Measurements from ENCODE around the gene BAD.

BAD gene

GRCh38 chr11:64263947-64264317, 20.5 kb downstream of the BAD start:
- no peak overlapping the region for H3K4me3 ChIP-seq (ENCODE audit: low read length)
- no CpG with 5 or more reads among the region's 8 CpGs for WGBS (ENCODE audit: insufficient coverage, insufficient read length)
- 0 out of 2 replicates have a peak, but pooled peaks cover 1% of the 10 kb centered on the region for H3K4me1 ChIP-seq (ENCODE audit: control insufficient read depth, insufficient read depth, low read length)
- DNase-seq (ENCODE audit: low read depth, low spot score): no peak
- no peak overlapping the region for H3K27ac ChIP-seq (ENCODE audit: low read length)
- H3K27me3 ChIP-seq (ENCODE audit: control insufficient read depth, insufficient read depth, low read length): no peaks in the 10 kb centered on the region
- H3K36me3 ChIP-seq (ENCODE audit: control insufficient read depth, insufficient read depth, low read length): peaks cover 54% of the 10 kb centered on the region
- H3K9me3 ChIP-seq (ENCODE audit: control insufficient read depth, insufficient read depth, low read length): no peaks in the 10 kb centered on the region

DNA sequence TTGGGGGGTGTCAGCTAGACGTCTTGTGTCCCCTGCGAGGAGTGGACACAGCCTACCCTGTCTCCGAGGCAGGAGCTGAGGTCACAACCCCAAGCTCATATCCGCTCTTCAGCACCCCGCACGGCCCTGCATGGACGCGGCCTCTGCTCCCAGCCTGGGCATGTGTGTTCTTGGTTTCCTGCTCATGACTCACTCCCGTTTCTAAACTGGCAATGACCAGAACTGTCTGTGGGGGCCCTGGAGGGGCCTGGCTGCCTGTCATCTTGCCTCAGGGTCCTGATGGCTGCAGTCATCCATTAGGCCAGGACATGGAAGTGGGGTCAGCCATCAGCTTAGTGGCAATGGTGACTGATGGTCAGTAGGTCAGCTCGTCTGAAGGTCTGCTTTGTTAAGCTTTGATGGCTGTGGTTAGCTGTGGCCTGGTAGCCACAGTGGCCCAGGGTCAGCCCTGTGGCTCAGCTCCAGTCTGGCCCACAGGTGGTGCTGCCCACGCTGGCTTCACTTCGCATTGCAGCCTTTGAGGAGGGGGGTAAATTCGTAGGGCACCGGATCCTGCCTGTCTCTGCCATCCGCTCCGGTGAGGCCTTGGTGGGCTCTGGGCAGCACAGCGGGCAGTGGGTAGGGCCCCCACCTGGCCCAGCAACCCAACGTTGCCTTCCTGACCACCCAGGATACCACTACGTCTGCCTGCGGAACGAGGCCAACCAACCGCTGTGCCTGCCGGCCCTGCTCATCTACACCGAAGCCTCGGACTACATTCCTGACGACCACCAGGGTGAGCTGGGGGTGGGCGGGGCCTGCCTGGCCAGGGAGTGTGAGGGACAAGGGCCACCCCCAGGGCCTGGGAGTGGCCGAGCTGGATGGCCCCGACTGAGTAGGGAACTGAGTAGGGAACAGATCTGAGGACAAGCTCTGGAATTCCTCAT, 21.2 kb downstream of the BAD start:
- Histone ChIP-seq H3K9me3 (ENCODE audit: control insufficient read depth, insufficient read depth, low read length) (no peaks in the 10 kb centered on the region), H3K27ac (ENCODE audit: low read length) (no peak overlapping the region), H3K4me1 (ENCODE audit: control insufficient read depth, insufficient read depth, low read length) (0 out of 2 replicates have a peak, but pooled peaks cover 1% of the 10 kb centered on the region), H3K4me3 (ENCODE audit: low read length) (no peak overlapping the region), H3K27me3 (ENCODE audit: control insufficient read depth, insufficient read depth, low read length) (no peaks in the 10 kb centered on the region), H3K36me3 (ENCODE audit: control insufficient read depth, insufficient read depth, low read length) (peaks cover 60% of the 10 kb centered on the region)
- WGBS (ENCODE audit: insufficient coverage, insufficient read length): no CpG with 5 or more reads among the region's 29 CpGs
- DNase-seq (ENCODE audit: low read depth, low spot score): no peak

- no CpG with 5 or more reads among the region's 42 CpGs for WGBS (ENCODE audit: insufficient coverage, insufficient read length)
- no peak for DNase-seq (ENCODE audit: low read depth, low spot score)
- Histone ChIP-seq H3K9me3 (ENCODE audit: control insufficient read depth, insufficient read depth, low read length) (no peaks in the 10 kb centered on the region), H3K4me1 (ENCODE audit: control insufficient read depth, insufficient read depth, low read length) (0 out of 2 replicates have a peak, but pooled peaks cover 1% of the 10 kb centered on the region), H3K27ac (ENCODE audit: low read length) (no peak overlapping the region), H3K4me3 (ENCODE audit: low read length) (no peak overlapping the region), H3K27me3 (ENCODE audit: control insufficient read depth, insufficient read depth, low read length) (no peaks in the 10 kb centered on the region), H3K36me3 (ENCODE audit: control insufficient read depth, insufficient read depth, low read length) (peaks cover 61% of the 10 kb centered on the region)
These were observed 22.0 kb downstream of the BAD start for GRCh38 chr11:64262271-64263002.

GRCh38 chr11:64261556-64262080, 22.8 kb downstream of the BAD start:
- Histone ChIP-seq H3K9me3 (ENCODE audit: control insufficient read depth, insufficient read depth, low read length) (no peaks in the 10 kb centered on the region), H3K27ac (ENCODE audit: low read length) (no peak overlapping the region), H3K4me3 (ENCODE audit: low read length) (no peak overlapping the region), H3K27me3 (ENCODE audit: control insufficient read depth, insufficient read depth, low read length) (no peaks in the 10 kb centered on the region), H3K36me3 (ENCODE audit: control insufficient read depth, insufficient read depth, low read length) (peaks cover 59% of the 10 kb centered on the region), H3K4me1 (ENCODE audit: control insufficient read depth, insufficient read depth, low read length) (0 out of 2 replicates have a peak, but pooled peaks cover 1% of the 10 kb centered on the region)
- no peak for DNase-seq (ENCODE audit: low read depth, low spot score)
- WGBS (ENCODE audit: insufficient coverage, insufficient read length): no CpG with 5 or more reads among the region's 18 CpGs

GRCh38 chr11:64260147-64260708, 24.2 kb downstream of the BAD start:
- Histone ChIP-seq H3K4me3 (ENCODE audit: low read length) (no peak overlapping the region), H3K36me3 (ENCODE audit: control insufficient read depth, insufficient read depth, low read length) (peaks cover 58% of the 10 kb centered on the region), H3K27ac (ENCODE audit: low read length) (no peak overlapping the region), H3K4me1 (ENCODE audit: control insufficient read depth, insufficient read depth, low read length) (0 out of 2 replicates have a peak, but pooled peaks cover 1% of the 10 kb centered on the region), H3K27me3 (ENCODE audit: control insufficient read depth, insufficient read depth, low read length) (no peaks in the 10 kb centered on the region), H3K9me3 (ENCODE audit: control insufficient read depth, insufficient read depth, low read length) (no peaks in the 10 kb centered on the region)
- DNase-seq (ENCODE audit: low read depth, low spot score): no peak
- no CpG with 5 or more reads among the region's 6 CpGs for WGBS (ENCODE audit: insufficient coverage, insufficient read length)

GRCh38 chr11:64259533-64260067, 24.9 kb downstream of the BAD start:
- H3K9me3 ChIP-seq (ENCODE audit: control insufficient read depth, insufficient read depth, low read length): no peaks in the 10 kb centered on the region
- H3K4me3 ChIP-seq (ENCODE audit: low read length): no peak overlapping the region
- H3K27me3 ChIP-seq (ENCODE audit: control insufficient read depth, insufficient read depth, low read length): no peaks in the 10 kb centered on the region
- H3K27ac ChIP-seq (ENCODE audit: low read length): no peak overlapping the region
- H3K4me1 ChIP-seq (ENCODE audit: control insufficient read depth, insufficient read depth, low read length): 0 out of 2 replicates have a peak, but pooled peaks cover 1% of the 10 kb centered on the region
- WGBS (ENCODE audit: insufficient coverage, insufficient read length): no CpG with 5 or more reads among the region's 4 CpGs
- no peak for DNase-seq (ENCODE audit: low read depth, low spot score)
- H3K36me3 ChIP-seq (ENCODE audit: control insufficient read depth, insufficient read depth, low read length): peaks cover 62% of the 10 kb centered on the region

DNA sequence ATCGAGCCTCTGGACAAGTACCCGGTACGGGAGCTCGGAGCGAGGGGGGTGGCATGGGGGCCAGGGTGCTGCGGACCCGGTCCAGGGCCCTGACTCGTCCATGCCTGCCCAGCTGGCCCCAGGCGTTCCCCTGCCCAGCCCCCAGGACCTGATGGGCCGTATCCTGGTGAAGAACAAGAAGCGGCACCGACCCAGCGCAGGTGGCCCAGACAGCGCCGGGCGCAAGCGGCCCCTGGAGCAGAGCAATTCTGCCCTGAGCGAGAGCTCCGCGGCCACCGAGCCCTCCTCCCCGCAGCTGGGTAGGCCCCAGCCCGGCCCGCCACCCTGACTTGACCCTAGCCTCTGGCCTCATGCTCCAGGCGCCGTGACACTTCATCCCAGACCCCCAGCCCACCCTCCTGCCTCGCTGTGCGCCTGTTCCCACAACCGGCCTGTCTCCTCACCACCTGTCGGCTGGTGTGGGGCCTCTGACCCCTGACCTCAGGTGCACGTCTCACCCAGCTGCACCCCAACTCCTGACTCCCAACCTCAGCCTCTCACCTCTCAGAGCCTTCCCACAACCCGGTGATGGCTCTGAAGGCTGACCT, 25.4 kb downstream of the BAD start:
- H3K9me3 ChIP-seq (ENCODE audit: control insufficient read depth, insufficient read depth, low read length): no peaks in the 10 kb centered on the region
- H3K27ac ChIP-seq (ENCODE audit: low read length): no peak overlapping the region
- peaks cover 63% of the 10 kb centered on the region for H3K36me3 ChIP-seq (ENCODE audit: control insufficient read depth, insufficient read depth, low read length)
- H3K27me3 ChIP-seq (ENCODE audit: control insufficient read depth, insufficient read depth, low read length): no peaks in the 10 kb centered on the region
- H3K4me1 ChIP-seq (ENCODE audit: control insufficient read depth, insufficient read depth, low read length): 0 out of 2 replicates have a peak, but pooled peaks cover 1% of the 10 kb centered on the region
- H3K4me3 ChIP-seq (ENCODE audit: low read length): no peak overlapping the region
- DNase-seq (ENCODE audit: low read depth, low spot score): no peak
- WGBS (ENCODE audit: insufficient coverage, insufficient read length): no CpG with 5 or more reads among the region's 32 CpGs

- no peaks in the 10 kb centered on the region for H3K4me1 ChIP-seq (ENCODE audit: control insufficient read depth, insufficient read depth, low read length)
- H3K4me3 ChIP-seq (ENCODE audit: low read length): no peak overlapping the region
- H3K36me3 ChIP-seq (ENCODE audit: control insufficient read depth, insufficient read depth, low read length): peaks cover 60% of the 10 kb centered on the region
- H3K9me3 ChIP-seq (ENCODE audit: control insufficient read depth, insufficient read depth, low read length): no peaks in the 10 kb centered on the region
- DNase-seq (ENCODE audit: low read depth, low spot score): no peak
- no CpG with 5 or more reads among the region's 24 CpGs for WGBS (ENCODE audit: insufficient coverage, insufficient read length)
- no peak overlapping the region for H3K27ac ChIP-seq (ENCODE audit: low read length)
- H3K27me3 ChIP-seq (ENCODE audit: control insufficient read depth, insufficient read depth, low read length): no peaks in the 10 kb centered on the region
These were observed 26.1 kb downstream of the BAD start for GRCh38 chr11:64258356-64258755.

- no peaks in the 10 kb centered on the region for H3K27me3 ChIP-seq (ENCODE audit: control insufficient read depth, insufficient read depth, low read length)
- H3K4me1 ChIP-seq (ENCODE audit: control insufficient read depth, insufficient read depth, low read length): 0 out of 2 replicates have a peak, but pooled peaks cover 4% of the 10 kb centered on the region
- no peak overlapping the region for H3K27ac ChIP-seq (ENCODE audit: low read length)
- no CpG with 5 or more reads among the region's 15 CpGs for WGBS (ENCODE audit: insufficient coverage, insufficient read length)
- H3K36me3 ChIP-seq (ENCODE audit: control insufficient read depth, insufficient read depth, low read length): peaks cover 49% of the 10 kb centered on the region
- no peak overlapping the region for H3K4me3 ChIP-seq (ENCODE audit: low read length)
- DNase-seq (ENCODE audit: low read depth, low spot score): no peak
- no peaks in the 10 kb centered on the region for H3K9me3 ChIP-seq (ENCODE audit: control insufficient read depth, insufficient read depth, low read length)
These were observed 28.2 kb downstream of the BAD start for GRCh38 chr11:64256300-64256699.
